Activated B cell treated with CpG ODN at 0.5 μM for 24 hours (primary cell): ENCODE results near the gene SNORC. TPM values are rescaled to one million over a fixed set of nuclear protein-coding genes. Genes with fewer than 3 reads are reported as not detected.

ENCODE experiments used
- ATAC-seq: fragments of 200-7000 bp; cut with Tn5 transposase; one replicate; pipeline ENCODE4 v1.10.0; 2021; ENCODE audit warnings: low read depth, mild to moderate bottlenecking, moderate library complexity
- CTCF ChIA-PET: fragments of 350-600 bp; sonication (Branson Sonifier 250); formaldehyde crosslinking; loops from one replicate; lab custom pipeline; 2021; ENCODE audit warnings: antibody characterized with exemption; lab: Charles Lee
- POLR2A ChIA-PET: fragments of 350-600 bp; sonication (Branson Sonifier 250); formaldehyde crosslinking; loops from one replicate; lab custom pipeline; 2021; ENCODE audit warnings: antibody characterized with exemption; lab: Charles Lee
- DNase-seq: peaks from one replicate; pipeline ENCODE4 v3.0.0; 2022
- H3K27ac Mint-ChIP-seq: one replicate; pipeline ENCODE4 v1.8.0; 2020; ENCODE audit warnings: mixed read lengths
- H3K27me3 Mint-ChIP-seq: one replicate; pipeline ENCODE4 v1.8.0; 2021; ENCODE audit warnings: mixed read lengths
- H3K36me3 Mint-ChIP-seq: one replicate; pipeline ENCODE4 v1.8.0; 2021; ENCODE audit warnings: low read depth, mixed read lengths
- H3K4me1 Mint-ChIP-seq: one replicate; pipeline ENCODE4 v1.8.0; 2021; ENCODE audit warnings: mixed read lengths
- H3K4me3 Mint-ChIP-seq: one replicate; pipeline ENCODE4 v1.8.0; 2020; ENCODE audit warnings: mild to moderate bottlenecking, mixed read lengths
- H3K9me3 Mint-ChIP-seq: one replicate; pipeline ENCODE4 v1.8.0; 2020; ENCODE audit warnings: mixed read lengths
- intact Hi-C: fragments of 100-400 bp; cut with micrococcal nuclease; formaldehyde crosslinking; loops from one replicate; pipeline ENCODE4 v1.15.1; 2024
- total RNA-seq: library from RNA; stranded (reverse); gene quantifications from 2 replicates; pipeline ENCODE4 v1.2.3, GENCODE V29; 2022
- TF ChIP-seq, protein P1 (sequence below): fragments of 200-600 bp; IDR thresholded peaks from one replicate; pipeline ENCODE4 v1.8.0; 2022; ENCODE audit warnings: antibody characterized with exemption, mild to moderate bottlenecking

Gene SNORC
- total RNA-seq, 1 donor from 2014 or later: 2.1 TPM

- DNase-seq: no peak
- POLR2A ChIA-PET: no interaction called here
- intact Hi-C loops: no loop called here
- peak overlapping the region; percentile 61 for H3K4me3 Mint-ChIP-seq
- H3K9me3 Mint-ChIP-seq: no peaks in the 10 kb centered on the region
- ATAC-seq: no peak
- peaks cover 14% of the 10 kb centered on the region for H3K27me3 Mint-ChIP-seq
- TF ChIP-seq, protein P1, sequence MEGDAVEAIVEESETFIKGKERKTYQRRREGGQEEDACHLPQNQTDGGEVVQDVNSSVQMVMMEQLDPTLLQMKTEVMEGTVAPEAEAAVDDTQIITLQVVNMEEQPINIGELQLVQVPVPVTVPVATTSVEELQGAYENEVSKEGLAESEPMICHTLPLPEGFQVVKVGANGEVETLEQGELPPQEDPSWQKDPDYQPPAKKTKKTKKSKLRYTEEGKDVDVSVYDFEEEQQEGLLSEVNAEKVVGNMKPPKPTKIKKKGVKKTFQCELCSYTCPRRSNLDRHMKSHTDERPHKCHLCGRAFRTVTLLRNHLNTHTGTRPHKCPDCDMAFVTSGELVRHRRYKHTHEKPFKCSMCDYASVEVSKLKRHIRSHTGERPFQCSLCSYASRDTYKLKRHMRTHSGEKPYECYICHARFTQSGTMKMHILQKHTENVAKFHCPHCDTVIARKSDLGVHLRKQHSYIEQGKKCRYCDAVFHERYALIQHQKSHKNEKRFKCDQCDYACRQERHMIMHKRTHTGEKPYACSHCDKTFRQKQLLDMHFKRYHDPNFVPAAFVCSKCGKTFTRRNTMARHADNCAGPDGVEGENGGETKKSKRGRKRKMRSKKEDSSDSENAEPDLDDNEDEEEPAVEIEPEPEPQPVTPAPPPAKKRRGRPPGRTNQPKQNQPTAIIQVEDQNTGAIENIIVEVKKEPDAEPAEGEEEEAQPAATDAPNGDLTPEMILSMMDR: no peak
- H3K4me1 Mint-ChIP-seq: peaks cover 12% of the 10 kb centered on the region
- H3K27ac Mint-ChIP-seq: no peak overlapping the region
- CTCF ChIA-PET: no interaction called here
- no peaks in the 10 kb centered on the region for H3K36me3 Mint-ChIP-seq
These were observed 4.7 kb downstream of the SNORC start for GRCh38 chr2:232874677-232875223.

GRCh38 chr2:232875256-232876121, 5.4 kb downstream of the SNORC start:
- H3K27ac Mint-ChIP-seq: no peak overlapping the region
- DNase-seq: no peak
- POLR2A ChIA-PET: interaction anchor here (0.6 kb wide), 1 partner anchor 186 kb away, joined by 3 read pairs; no protein-coding TSS in a partner anchor
- peak overlapping the region; percentile 61 for H3K4me3 Mint-ChIP-seq
- no peaks in the 10 kb centered on the region for H3K36me3 Mint-ChIP-seq
- peaks cover 12% of the 10 kb centered on the region for H3K4me1 Mint-ChIP-seq
- H3K27me3 Mint-ChIP-seq: peaks cover 14% of the 10 kb centered on the region
- intact Hi-C loops: no loop called here
- CTCF ChIA-PET: no interaction called here
- no peaks in the 10 kb centered on the region for H3K9me3 Mint-ChIP-seq
- no peak for ATAC-seq
- TF ChIP-seq, protein P1: no peak

GRCh38 chr2:232876161-232876977, 6.3 kb downstream of the SNORC start:
- intact Hi-C loops: no loop called here
- ChIA-PET POLR2A (interaction anchor here (0.6 kb wide), 1 partner anchor 253 kb away, joined by 5 read pairs; no protein-coding TSS in a partner anchor), CTCF (no interaction called here)
- H3K36me3 Mint-ChIP-seq: no peaks in the 10 kb centered on the region
- H3K27ac Mint-ChIP-seq: no peak overlapping the region
- peaks cover 12% of the 10 kb centered on the region for H3K4me1 Mint-ChIP-seq
- H3K9me3 Mint-ChIP-seq: no peaks in the 10 kb centered on the region
- H3K4me3 Mint-ChIP-seq: peak overlapping the region; percentile 59
- TF ChIP-seq, protein P1: no peak
- peaks cover 14% of the 10 kb centered on the region for H3K27me3 Mint-ChIP-seq
- ATAC-seq (peak; percentile 63), DNase-seq (peak; percentile 37)

DNA sequence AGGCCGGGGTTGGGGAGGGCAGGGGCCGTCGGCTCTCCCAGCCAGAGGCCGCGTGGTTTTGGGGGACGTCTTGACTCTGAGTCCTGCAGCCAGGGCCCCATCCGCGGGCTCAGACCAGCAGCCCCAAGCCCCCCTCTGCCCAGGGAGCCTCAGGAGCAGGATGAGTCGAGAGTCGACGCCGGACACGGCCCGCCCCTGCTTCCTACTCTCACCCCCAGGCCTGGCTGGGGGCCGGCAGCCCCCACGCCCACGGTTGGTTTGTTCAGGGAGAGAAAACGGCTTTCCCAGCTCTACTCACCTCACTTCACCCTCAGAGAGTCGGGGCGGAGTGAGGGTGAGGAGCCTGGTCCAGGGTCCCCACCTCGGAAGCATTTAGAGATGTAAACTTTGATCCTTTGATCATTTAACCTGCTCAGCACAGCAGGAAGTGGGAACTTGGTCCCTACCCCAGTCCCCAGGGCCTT, 6.9 kb downstream of the SNORC start:
- H3K27me3 Mint-ChIP-seq: peaks cover 14% of the 10 kb centered on the region
- ChIA-PET POLR2A (interaction anchor here (0.6 kb wide), 1 partner anchor 253 kb away, joined by 5 read pairs; no protein-coding TSS in a partner anchor), CTCF (no interaction called here)
- intact Hi-C loops: no loop called here
- H3K4me3 Mint-ChIP-seq: peak overlapping the region; percentile 64
- peaks cover 12% of the 10 kb centered on the region for H3K4me1 Mint-ChIP-seq
- no peaks in the 10 kb centered on the region for H3K9me3 Mint-ChIP-seq
- TF ChIP-seq, protein P1: no peak
- no peaks in the 10 kb centered on the region for H3K36me3 Mint-ChIP-seq
- ATAC-seq (no peak), DNase-seq (no peak)
- no peak overlapping the region for H3K27ac Mint-ChIP-seq
